ENCODE data around the gene ARHGEF12. TPM values are rescaled to one million over a fixed set of nuclear protein-coding genes. Genes with fewer than 3 reads are reported as not detected.
A peak's percentile ranks its signal among the peaks of the same experiment; 100 is the strongest.

The ARHGEF12 gene
- total and polyA plus RNA-seq, 8 donors, result 13.8 to 74.7 (median 38.4) TPM

GRCh38 chr11:120392314-120392713, 56.1 kb downstream of the ARHGEF12 start:
- no peaks in the 10 kb centered on the region for H3K9me3 ChIP-seq
- no peak for FAIRE-seq
- no peaks in the 10 kb centered on the region for H3K27me3 ChIP-seq
- no peak for ATAC-seq
- no peak for TF ChIP-seq CTCF (IDR thresholded peaks at IDR 0.05)
- intact Hi-C loops (cut with DNase I), result loop anchor here in 1 of 3 donors (10.0 kb wide), 1 partner anchor 48 kb away; no protein-coding TSS in a partner anchor
- WGBS, 2 donors, result 60 to 73% methylated on average over 6 of the region's 6 CpGs
- DNase-seq, result no peak
- peak overlapping the region in 1 of 4 donors; percentile 35 for H3K27ac ChIP-seq
- peaks cover 0 to 25% (median 14%) of the 10 kb centered on the region in 3 donors for H3K4me1 ChIP-seq
- H3K36me3 ChIP-seq, result no peaks in the 10 kb centered on the region
- H3K4me3 ChIP-seq, result no peak overlapping the region

GRCh38 chr11:120392793-120393192, 56.6 kb downstream of the ARHGEF12 start:
- Histone ChIP-seq H3K4me3 (no peak overlapping the region), H3K4me1 (peaks cover 0 to 25% (median 14%) of the 10 kb centered on the region in 3 donors), H3K9me3 (no peaks in the 10 kb centered on the region), H3K27ac (no peak overlapping the region), H3K27me3 (no peaks in the 10 kb centered on the region), H3K36me3 (no peaks in the 10 kb centered on the region)
- no peak for TF ChIP-seq CTCF (IDR thresholded peaks at IDR 0.05)
- DNase-seq (no peak), FAIRE-seq (no peak), ATAC-seq (no peak)
- 85 to 92% methylated on average over 2 of the region's 2 CpGs for WGBS, 2 donors
- intact Hi-C loops (cut with DNase I), result loop anchor here in 1 of 3 donors (10.0 kb wide), 1 partner anchor 48 kb away; no protein-coding TSS in a partner anchor

- peaks cover 0 to 18% (median 14%) of the 10 kb centered on the region in 3 donors for H3K4me1 ChIP-seq
- no peaks in the 10 kb centered on the region for H3K27me3 ChIP-seq
- no peaks in the 10 kb centered on the region for H3K36me3 ChIP-seq
- no peak for ATAC-seq
- no peak overlapping the region for H3K4me3 ChIP-seq
- intact Hi-C loops (cut with DNase I), result loop anchor here in 1 of 3 donors (10.0 kb wide), 1 partner anchor 49 kb away; no protein-coding TSS in a partner anchor
- H3K27ac ChIP-seq, result no peak overlapping the region
- 99 to 100% methylated on average over 2 of the region's 2 CpGs for WGBS, 2 donors
- FAIRE-seq, result no peak
- no peak for DNase-seq
- TF ChIP-seq CTCF (IDR thresholded peaks at IDR 0.05), result no peak
- H3K9me3 ChIP-seq, result no peaks in the 10 kb centered on the region
Observed at GRCh38 chr11:120394119-120394518, 57.9 kb downstream of the ARHGEF12 start.

- no peaks in the 10 kb centered on the region for H3K9me3 ChIP-seq
- no peak for ATAC-seq
- FAIRE-seq, result no peak
- intact Hi-C loops (cut with DNase I), result loop anchor here in 1 of 3 donors (10.0 kb wide), 1 partner anchor 51 kb away; no protein-coding TSS in a partner anchor
- no peak for TF ChIP-seq CTCF (IDR thresholded peaks at IDR 0.05)
- no peak overlapping the region for H3K27ac ChIP-seq
- H3K36me3 ChIP-seq, result no peaks in the 10 kb centered on the region
- H3K4me1 ChIP-seq, result peaks cover 0 to 27% (median 20%) of the 10 kb centered on the region in 3 donors
- no peak overlapping the region for H3K4me3 ChIP-seq
- H3K27me3 ChIP-seq, result no peaks in the 10 kb centered on the region
- WGBS, 2 donors, result 65 to 72% methylated on average over 3 of the region's 3 CpGs
- DNase-seq, result no peak
Observed at GRCh38 chr11:120395778-120396177, 59.6 kb downstream of the ARHGEF12 start.

- no peak for ATAC-seq
Observed at GRCh38 chr11:120398132-120398531, 61.9 kb downstream of the ARHGEF12 start.

More at GRCh38 chr11:120398132-120398531, 61.9 kb downstream of the ARHGEF12 start:
- Histone ChIP-seq H3K36me3 (no peaks in the 10 kb centered on the region), H3K4me3 (no peak overlapping the region), H3K27ac (no peak overlapping the region), H3K9me3 (no peaks in the 10 kb centered on the region), H3K27me3 (no peaks in the 10 kb centered on the region), H3K4me1 (peaks cover 3 to 37% (median 25%) of the 10 kb centered on the region in 3 donors)
- no peak for DNase-seq
- no peak for FAIRE-seq
- no peak for TF ChIP-seq CTCF (IDR thresholded peaks at IDR 0.05)
- intact Hi-C loops (cut with DNase I), result loop anchor here in 1 of 3 donors (10.0 kb wide), 1 partner anchor 53 kb away; no protein-coding TSS in a partner anchor
- WGBS, 2 donors, result 59 to 63% methylated on average over 2 of the region's 2 CpGs

Data from pancreas (tissue), 10 donors.